HG03571 (cell line): ENCODE data around the gene TOR3A.
"Not testable (repeated sequence)": the region's sequence is repeated elsewhere in the genome, so short reads cannot be mapped to it uniquely, and the experiment has no call there.

Source experiments
- ATAC-seq: cut with Tn5 transposase; IDR thresholded peaks from one replicate; pipeline ENCODE4 v1.9.1; 2021; ENCODE audit not compliant: unreplicated experiment

Gene TOR3A

GRCh38 chr1:179107706-179108629 lies 26.1 kb downstream of the TOR3A start:
- no peak for ATAC-seq

- no peak for ATAC-seq
Observed at GRCh38 chr1:179108644-179109043, 26.8 kb downstream of the TOR3A start.

- ATAC-seq = no peak
Observed at GRCh38 chr1:179115181-179115580, 33.3 kb downstream of the TOR3A start.

GRCh38 chr1:179119513-179119912 lies 37.6 kb downstream of the TOR3A start:
- ATAC-seq = no peak

GRCh38 chr1:179120736-179121135 lies 38.9 kb downstream of the TOR3A start:
- no peak for ATAC-seq

DNA sequence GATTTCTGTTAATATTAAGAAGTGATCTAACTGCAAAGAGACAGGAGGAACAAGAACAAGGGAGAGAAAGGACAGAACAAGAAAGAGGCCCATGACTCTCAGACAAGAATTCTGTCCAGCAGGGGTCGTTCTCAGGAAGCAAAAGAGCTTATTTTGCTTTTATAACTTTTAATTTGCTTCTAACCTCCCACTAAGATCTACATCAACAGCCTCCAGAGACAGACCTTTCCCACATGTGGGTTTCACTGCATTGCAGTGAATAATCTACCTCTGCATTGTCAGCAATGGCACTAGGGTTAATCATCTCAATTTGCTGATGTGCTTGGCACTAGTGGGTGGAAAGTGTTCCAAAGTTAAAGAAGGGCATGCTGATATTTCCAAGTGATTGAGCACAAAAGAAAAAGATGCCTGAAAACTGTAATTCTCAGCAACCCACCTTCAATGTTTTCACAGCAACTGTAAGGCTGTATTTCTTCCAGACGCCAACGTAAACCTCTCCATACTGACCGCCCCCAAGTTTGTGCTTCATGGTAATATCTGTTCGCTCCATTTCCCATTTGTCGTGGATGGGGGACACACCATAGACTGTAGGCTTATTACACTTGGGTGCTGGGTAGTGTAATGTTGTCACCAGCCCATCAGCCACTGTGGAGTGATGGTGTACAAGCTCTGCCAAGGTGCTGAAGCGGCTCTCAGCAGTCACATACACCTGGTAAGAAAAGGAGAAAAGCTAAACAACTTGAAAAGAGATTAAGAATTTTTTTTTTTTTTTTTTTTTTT lies 39.5 kb downstream of the TOR3A start:
- ATAC-seq = no peak

DNA sequence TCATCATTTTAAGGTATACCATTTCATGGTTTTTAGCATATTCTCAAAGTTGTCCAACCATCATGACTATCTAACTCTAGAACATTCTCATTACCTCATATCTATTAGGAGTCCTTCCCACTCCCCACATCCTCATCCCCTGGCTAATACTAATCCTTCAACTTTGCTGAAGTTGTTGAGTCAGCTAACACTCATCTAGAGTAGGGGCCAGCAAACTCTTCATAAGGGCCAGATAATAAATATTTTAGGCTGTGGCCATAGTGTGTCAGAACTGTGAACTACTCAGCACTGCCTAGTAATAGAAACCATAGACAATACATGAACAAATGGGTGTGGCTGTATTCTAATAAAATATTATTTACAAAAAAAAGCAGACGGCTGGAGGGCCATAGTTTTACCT lies 43.0 kb downstream of the TOR3A start:
- ATAC-seq = no peak

- no peak for ATAC-seq
Observed at GRCh38 chr1:179126338-179127060, 44.6 kb downstream of the TOR3A start.

DNA sequence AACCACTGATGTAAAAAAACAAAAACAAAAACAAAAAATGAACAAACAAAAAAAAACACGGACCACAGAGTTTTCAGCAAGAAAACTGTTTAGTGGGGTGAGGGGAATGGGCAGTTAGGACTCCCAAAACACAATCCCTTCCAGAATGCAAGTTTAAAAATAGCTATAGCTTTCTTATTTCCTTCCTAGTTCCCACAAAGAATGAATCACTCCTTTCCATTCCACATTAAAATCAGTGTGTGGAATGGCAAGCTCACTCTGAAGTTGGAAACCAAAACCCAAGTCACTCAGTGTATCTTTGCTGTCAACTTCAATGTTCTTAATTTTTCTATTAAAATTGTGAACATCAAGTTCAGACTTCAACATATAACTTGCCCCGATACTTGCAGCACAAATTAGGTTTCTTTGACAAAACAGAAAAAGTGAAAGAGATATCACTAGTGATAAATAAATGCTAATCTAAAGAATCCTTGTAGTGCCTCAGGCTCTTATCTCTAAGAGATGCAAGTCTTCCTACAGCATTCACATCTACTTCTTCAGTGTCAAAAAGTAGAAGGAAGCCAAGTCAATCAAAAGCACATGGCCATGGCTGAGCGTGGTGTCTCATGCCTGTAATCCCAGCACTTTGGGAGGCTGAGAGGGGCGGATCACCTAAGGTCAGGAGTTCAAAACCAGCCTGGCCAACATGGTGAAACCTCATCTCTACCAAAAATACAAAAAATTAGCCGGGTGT lies 45.5 kb downstream of the TOR3A start:
- no peak for ATAC-seq

DNA sequence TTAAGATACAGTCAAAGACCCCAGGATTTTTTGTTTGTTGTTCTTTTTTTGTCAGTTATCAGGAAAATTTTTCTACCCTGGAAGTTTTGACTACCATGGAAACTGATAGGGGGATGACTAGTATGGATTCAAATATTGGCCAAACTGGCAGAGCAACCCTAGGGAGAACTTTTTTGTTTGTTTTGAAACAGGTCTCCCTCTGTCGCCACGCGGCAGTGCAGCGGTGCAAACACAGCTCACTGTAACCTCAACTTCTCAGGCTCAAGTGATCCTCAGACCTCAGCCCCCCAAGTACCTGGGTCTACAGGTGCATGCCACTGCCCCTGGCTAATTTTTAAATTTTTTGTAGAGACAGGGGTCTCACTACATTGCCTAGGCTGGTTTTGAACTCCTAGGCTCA lies 46.6 kb downstream of the TOR3A start:
- no peak for ATAC-seq

DNA sequence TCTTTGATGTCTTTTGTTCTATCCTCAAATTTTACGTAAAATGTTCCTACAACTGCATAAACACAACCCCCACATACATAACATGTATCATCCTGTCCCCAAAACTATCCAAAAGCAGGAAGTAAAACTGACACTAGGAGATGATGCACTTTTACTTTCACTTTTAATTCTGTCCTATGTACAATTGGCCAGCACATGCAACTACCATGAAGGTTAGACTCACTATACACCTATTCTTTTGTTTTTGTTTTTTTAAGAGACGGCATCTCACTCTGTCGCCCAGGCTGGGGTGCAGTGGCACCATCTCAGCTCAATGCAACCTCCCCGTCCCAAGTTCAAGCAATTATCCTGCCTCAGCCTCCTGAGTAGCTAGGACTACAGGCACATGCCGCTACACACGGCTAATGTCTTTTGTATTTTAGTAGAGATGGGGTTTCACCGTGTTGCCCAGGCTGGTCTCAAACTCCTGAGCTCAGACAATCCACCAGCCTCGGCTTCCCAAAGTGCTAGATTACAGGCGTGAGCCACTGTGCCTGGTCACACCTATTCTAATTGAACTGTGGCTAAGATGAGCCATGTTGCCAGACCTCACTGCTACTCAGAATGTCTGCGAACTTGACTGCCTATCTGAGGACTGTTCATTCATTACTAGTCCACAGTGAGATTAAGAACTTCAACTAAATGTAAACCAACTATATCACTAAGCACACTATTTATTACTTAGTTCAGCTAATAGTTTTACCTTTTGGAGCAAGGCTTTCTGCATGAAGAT lies 48.0 kb downstream of the TOR3A start:
- peak; percentile 88 for ATAC-seq

- not testable (repeated sequence) for ATAC-seq
Observed at GRCh38 chr1:179135168-179135567, 53.3 kb downstream of the TOR3A start.

DNA sequence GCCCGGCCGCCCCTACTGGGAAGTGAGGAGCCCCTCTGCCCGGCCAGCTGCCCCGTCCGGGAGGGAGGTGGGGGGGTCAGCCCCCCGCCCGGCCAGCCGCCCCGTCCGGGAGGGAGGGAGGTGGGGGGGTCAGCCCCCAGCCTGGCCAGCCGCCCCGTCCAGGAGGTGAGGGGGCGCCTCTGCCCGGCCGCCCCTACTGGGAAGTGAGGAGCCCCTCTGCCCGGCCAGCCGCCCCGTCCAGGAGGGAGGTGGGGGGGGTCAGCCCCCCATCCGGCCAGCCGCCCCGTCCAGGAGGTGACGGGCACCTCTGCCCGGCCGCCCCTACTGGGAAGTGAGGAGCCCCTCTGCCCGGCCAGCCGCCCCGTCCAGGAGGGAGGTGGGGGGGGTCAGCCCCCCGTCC lies 53.8 kb downstream of the TOR3A start:
- ATAC-seq = not testable (repeated sequence)

DNA sequence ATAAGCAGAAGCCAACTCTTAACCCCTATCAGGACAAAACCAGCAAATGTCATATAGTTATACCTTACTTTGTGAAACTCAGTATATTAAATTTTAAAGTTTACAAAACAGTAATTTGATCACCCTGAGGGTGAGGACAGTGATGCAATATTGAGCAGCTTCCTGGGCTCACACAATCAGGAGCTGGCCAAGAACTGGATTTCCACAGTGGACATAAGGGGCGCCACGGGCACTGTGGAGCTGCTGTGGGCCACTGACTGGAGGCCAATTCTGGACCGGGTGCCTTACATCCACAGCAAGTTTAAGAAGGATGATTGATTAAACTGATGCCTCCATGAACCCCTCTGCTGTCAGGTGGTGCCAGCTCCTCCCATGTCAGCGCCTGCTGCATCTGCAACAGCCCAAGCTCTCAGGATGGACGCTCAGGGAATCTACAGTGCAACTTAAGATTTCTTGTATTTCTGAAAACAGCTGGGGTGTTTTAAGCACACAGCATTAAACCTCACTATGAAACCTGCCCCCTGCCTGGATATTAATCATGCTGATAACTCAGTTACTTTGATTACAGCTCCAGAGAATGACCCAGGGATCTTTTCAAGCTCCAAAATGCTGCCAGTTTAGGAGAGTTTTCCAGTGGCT lies 55.9 kb downstream of the TOR3A start:
- no peak for ATAC-seq

DNA sequence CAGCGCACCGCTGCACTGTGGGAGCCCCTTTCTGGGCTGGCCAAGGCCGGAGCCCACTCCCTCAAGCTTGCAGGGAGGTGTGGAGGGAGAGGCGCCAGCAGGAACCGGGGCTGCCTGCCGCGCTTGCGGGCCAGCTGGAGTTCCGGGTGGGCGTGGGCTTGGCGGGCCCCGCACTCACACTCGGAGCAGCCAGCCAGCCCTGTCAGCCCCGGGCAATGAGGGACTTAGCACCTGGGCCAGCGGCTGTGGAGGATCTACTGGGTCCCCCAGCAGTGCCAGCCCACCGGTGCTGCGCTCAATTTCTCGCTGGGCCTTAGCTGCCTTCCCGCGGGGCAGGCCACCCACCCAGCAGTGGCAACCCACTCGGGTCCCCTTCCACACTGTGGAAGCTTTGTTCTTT lies 56.9 kb downstream of the TOR3A start:
- not testable (repeated sequence) for ATAC-seq

- no peak for ATAC-seq
Observed at GRCh38 chr1:179141592-179142251, 59.9 kb downstream of the TOR3A start.

DNA sequence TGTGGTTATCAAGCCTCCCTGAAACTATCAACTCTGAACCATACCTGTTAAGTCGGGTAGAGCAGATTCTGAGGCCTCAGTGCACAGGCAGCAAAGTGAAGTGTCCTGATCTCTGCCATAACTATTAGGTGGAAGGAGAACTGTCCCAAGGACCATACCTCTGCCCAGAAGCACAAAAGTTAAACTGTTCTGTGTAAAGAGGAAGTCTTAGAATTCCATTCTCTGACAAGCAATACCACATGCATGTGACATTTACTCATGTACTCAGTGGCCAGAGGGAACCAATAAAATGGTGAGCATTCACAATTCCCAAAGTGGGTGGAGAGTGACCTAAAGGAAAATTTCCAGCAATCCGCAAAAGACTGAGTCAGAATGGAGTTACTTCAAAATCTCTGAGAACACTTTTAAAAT lies 61.0 kb downstream of the TOR3A start:
- no peak for ATAC-seq

- ATAC-seq = no peak
Observed at GRCh38 chr1:179143322-179143721, 61.5 kb downstream of the TOR3A start.

GRCh38 chr1:179144626-179145025 lies 62.8 kb downstream of the TOR3A start:
- no peak for ATAC-seq
